PC-3 (cell line): Measurements from ENCODE around the gene BLZF1. TPM values are rescaled to one million over a fixed set of nuclear protein-coding genes. Genes with fewer than 3 reads are reported as not detected.
"Not testable (repeated sequence)": the region's sequence is repeated elsewhere in the genome, so short reads cannot be mapped to it uniquely, and the experiment has no call there.

Experiments
- ATAC-seq: fragments of 200-7000 bp; cut with Tn5 transposase; 2 replicates; pipeline ENCODE4 v1.9.1; 2020; ENCODE audit warnings: mild to moderate bottlenecking, moderate library complexity
- BruUV-seq: library from RNA; stranded (reverse); fragments of 400-500 nt; replicated peaks from 2 replicates; lab custom pipeline; 2021; lab: Mats Ljungman, UMichigan
- CTCF ChIA-PET: fragments of 300-600 bp; sonication (Branson Sonifier 250); formaldehyde crosslinking; loops from one replicate; lab custom pipeline; 2022; ENCODE audit warnings: antibody characterized with exemption; lab: Charles Lee
- POLR2A ChIA-PET: fragments of 300-600 bp; sonication (Branson Sonifier 250); formaldehyde crosslinking; loops from one replicate; lab custom pipeline; 2022; ENCODE audit warnings: antibody characterized with exemption; ENCODE audit not compliant: unreplicated experiment; lab: Charles Lee
- DNase-seq: peaks from one replicate; pipeline ENCODE4 v3.0.0-alpha.2; 2015
- H2AFZ ChIP-seq: fragments of 300-600 bp; sonication (generic); 2 replicates; pipeline ENCODE4 v1.6.0; 2016; ENCODE audit warnings: antibody characterized with exemption, low read length
- H3F3A ChIP-seq: fragments of 300-600 bp; sonication (generic); one replicate; pipeline ENCODE4 v1.6.0; 2017; ENCODE audit warnings: antibody characterized with exemption, low read length, control low read depth, mild to moderate bottlenecking; ENCODE audit not compliant: unreplicated experiment
- H3K27ac ChIP-seq: fragments of 300-600 bp; sonication (generic); 2 replicates; pipeline ENCODE4 v1.5.1; 2016; ENCODE audit warnings: mild to moderate bottlenecking, low read length
- H3K27me3 ChIP-seq: fragments of 300-600 bp; sonication (generic); 2 replicates; pipeline ENCODE4 v1.6.1; 2016; ENCODE audit warnings: low read length, mixed read lengths
- H3K36me3 ChIP-seq: fragments of 300-600 bp; sonication (generic); 2 replicates; pipeline ENCODE4 v1.6.1; 2016; ENCODE audit warnings: low read depth, mixed run types, low read length, mixed read lengths
- H3K4me1 ChIP-seq: fragments of 300-600 bp; sonication (generic); 2 replicates; pipeline ENCODE4 v1.5.1; 2016; ENCODE audit warnings: low read length; ENCODE audit not compliant: insufficient read depth
- H3K4me2 ChIP-seq: fragments of 300-600 bp; sonication (generic); 2 replicates; pipeline ENCODE4 v1.6.0; 2016; ENCODE audit warnings: low read length
- H3K4me3 ChIP-seq: fragments of 300-600 bp; sonication (generic); 2 replicates; pipeline ENCODE4 v1.5.1; 2016; ENCODE audit warnings: mild to moderate bottlenecking, low read length, mixed read lengths
- H3K79me2 ChIP-seq: fragments of 300-600 bp; sonication (generic); 2 replicates; pipeline ENCODE4 v1.6.1; 2017; ENCODE audit warnings: low read length, mixed read lengths
- H3K9ac ChIP-seq: fragments of 300-600 bp; sonication (generic); 2 replicates; pipeline ENCODE4 v1.6.0; 2016; ENCODE audit warnings: mild to moderate bottlenecking, low read length
- H3K9me2 ChIP-seq: fragments of 300-600 bp; sonication (generic); replicated peaks from 2 replicates; pipeline ENCODE4 v1.6.1; 2016; ENCODE audit warnings: mixed run types, low read length, mixed read lengths
- H3K9me3 ChIP-seq: fragments of 300-600 bp; sonication (generic); 2 replicates; pipeline ENCODE4 v1.6.1; 2016; ENCODE audit warnings: low read length, mixed read lengths
- H4K20me1 ChIP-seq: fragments of 300-600 bp; sonication (generic); 2 replicates; pipeline ENCODE4 v1.6.1; 2016; ENCODE audit warnings: low read length, mixed read lengths
- EZH2 ChIP-seq: fragments of 300-600 bp; sonication (generic); IDR thresholded peaks from one replicate; pipeline ENCODE4 v1.6.1; 2017; ENCODE audit warnings: antibody characterized with exemption, mild to moderate bottlenecking, low read length; ENCODE audit not compliant: unreplicated experiment
- EZH2phosphoT487 ChIP-seq: fragments of 300-600 bp; sonication (generic); IDR thresholded peaks from 2 replicates; pipeline ENCODE4 v1.6.1; 2018; ENCODE audit warnings: mild to moderate bottlenecking, antibody characterized with exemption, low read length, borderline replicate concordance
- intact Hi-C: fragments of 100-400 bp; cut with micrococcal nuclease; formaldehyde crosslinking; loops from 2 replicates; pipeline ENCODE4 v1.9.0; 2023
- total RNA-seq: library from RNA; depleted of rRNA; stranded (reverse); fragments of >200 nt; gene quantifications from 2 replicates; pipeline ENCODE4 v1.2.3, GENCODE V29; 2014
- TF ChIP-seq, protein P1 (sequence below): fragments of 300-600 bp; sonication (generic); conservative IDR thresholded peaks from 2 replicates; pipeline ENCODE4 v1.5.1; 2017; ENCODE audit warnings: antibody characterized with exemption, low read depth, mild to moderate bottlenecking, low read length

BLZF1 gene
- total RNA-seq, 1 experiment from 2014 or later, result 37.4 TPM

DNA sequence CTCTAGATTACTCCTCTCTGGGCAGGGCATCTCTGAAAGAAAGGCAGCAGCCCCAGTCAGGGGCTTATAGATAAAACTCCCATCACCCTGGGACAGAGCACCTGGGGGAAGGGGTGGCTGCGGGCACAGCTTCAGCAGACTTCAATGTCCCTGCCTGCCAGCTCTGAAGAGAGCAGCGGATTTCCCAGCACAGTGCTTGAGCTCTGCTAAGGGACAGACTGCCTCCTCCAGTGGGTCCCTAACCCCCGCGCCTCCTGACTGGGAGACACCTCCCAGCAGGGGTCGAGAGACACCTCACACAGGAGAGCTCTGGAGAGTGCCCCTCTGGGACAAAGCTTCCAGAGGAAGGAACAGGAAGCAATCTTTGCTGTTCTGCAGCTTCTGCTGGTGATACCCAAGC, 40.3 kb downstream of the BLZF1 start:
- H3K27me3 ChIP-seq, intact Hi-C loops, POLR2A ChIA-PET, H3K9me3 ChIP-seq, H3K9me2 ChIP-seq, H4K20me1 ChIP-seq, H3K4me1 ChIP-seq, H3K4me2 ChIP-seq, H3K4me3 ChIP-seq, BruUV-seq, H2AFZ ChIP-seq, H3K9ac ChIP-seq, H3F3A ChIP-seq, H3K27ac ChIP-seq, CTCF ChIA-PET, H3K79me2 ChIP-seq, DNase-seq, H3K36me3 ChIP-seq, ATAC-seq: not testable (repeated sequence)

DNA sequence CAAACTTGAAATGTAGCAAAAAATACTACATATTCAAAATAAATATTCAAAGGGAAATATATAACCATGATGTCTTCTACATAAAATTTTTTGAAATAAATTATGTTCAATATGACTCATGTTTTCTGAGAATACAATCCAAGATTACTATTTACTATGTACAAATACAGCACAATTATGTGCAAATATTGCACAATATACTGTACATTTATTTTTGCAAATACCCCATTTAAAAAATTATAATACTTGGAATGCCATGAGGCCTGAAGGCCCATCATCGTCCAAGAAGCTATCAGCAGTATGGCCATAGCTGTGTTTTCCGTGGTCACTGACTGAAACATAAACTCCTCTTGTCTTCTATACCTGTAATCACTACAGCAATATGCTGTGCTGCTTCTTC, 47.0 kb downstream of the BLZF1 start:
- TF ChIP-seq EZH2phosphoT487 (no peak), EZH2 (no peak)
- TF ChIP-seq, protein P1, sequence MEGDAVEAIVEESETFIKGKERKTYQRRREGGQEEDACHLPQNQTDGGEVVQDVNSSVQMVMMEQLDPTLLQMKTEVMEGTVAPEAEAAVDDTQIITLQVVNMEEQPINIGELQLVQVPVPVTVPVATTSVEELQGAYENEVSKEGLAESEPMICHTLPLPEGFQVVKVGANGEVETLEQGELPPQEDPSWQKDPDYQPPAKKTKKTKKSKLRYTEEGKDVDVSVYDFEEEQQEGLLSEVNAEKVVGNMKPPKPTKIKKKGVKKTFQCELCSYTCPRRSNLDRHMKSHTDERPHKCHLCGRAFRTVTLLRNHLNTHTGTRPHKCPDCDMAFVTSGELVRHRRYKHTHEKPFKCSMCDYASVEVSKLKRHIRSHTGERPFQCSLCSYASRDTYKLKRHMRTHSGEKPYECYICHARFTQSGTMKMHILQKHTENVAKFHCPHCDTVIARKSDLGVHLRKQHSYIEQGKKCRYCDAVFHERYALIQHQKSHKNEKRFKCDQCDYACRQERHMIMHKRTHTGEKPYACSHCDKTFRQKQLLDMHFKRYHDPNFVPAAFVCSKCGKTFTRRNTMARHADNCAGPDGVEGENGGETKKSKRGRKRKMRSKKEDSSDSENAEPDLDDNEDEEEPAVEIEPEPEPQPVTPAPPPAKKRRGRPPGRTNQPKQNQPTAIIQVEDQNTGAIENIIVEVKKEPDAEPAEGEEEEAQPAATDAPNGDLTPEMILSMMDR, result no peak
- no peaks in the 10 kb centered on the region for H3K79me2 ChIP-seq
- DNase-seq (peak; percentile 64), ATAC-seq (peak; percentile 81)
- peak overlapping the region; percentile 20; the same call in 1 of the 2 replicates for H3K4me2 ChIP-seq
- no peaks in the 10 kb centered on the region for H3K36me3 ChIP-seq
- H3K27ac ChIP-seq, result no peak overlapping the region
- no peaks in the 10 kb centered on the region for H4K20me1 ChIP-seq
- no peak overlapping the region for H3K9ac ChIP-seq
- intact Hi-C loops, result no loop called here
- no TSS peak for BruUV-seq
- no peak overlapping the region for H3K4me3 ChIP-seq
- H3K4me1 ChIP-seq, result peaks cover 16% of the 10 kb centered on the region
- ChIA-PET CTCF (no interaction called here), POLR2A (no interaction called here)
- no peaks in the 10 kb centered on the region for H3F3A ChIP-seq
- H3K27me3 ChIP-seq, result no peaks in the 10 kb centered on the region
- no peaks in the 10 kb centered on the region for H3K9me3 ChIP-seq
- H2AFZ ChIP-seq, result no peak overlapping the region
- no peaks in the 10 kb centered on the region for H3K9me2 ChIP-seq

DNA sequence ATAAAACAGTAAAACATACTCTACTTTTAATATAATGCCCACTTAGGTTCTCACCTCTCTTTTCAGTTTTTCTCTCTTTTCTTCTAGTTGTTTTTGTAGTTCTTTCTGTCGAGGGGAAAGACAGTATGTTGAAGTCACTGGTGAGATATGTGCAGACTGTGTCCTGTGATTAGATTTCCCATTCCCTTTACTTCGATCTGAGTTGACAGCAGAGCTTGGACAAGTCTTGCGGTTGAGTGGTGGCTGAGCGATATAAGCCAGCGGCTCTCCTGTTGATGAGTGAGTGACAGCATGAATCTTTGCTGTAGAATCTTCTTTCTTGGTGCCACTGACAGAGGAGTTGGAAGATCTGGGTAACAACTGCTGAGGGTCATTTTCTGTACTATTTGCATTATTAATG, 53.3 kb downstream of the BLZF1 start:
- no peak overlapping the region for H3K4me3 ChIP-seq
- H3K9ac ChIP-seq, result no peak overlapping the region
- POLR2A ChIA-PET, result no interaction called here
- no peaks in the 10 kb centered on the region for H3K79me2 ChIP-seq
- H3K36me3 ChIP-seq, result no peaks in the 10 kb centered on the region
- H3K9me3 ChIP-seq, result no peaks in the 10 kb centered on the region
- no peak overlapping the region for H3K27ac ChIP-seq
- no peaks in the 10 kb centered on the region for H3F3A ChIP-seq
- no peaks in the 10 kb centered on the region for H3K9me2 ChIP-seq
- H3K4me2 ChIP-seq, result no peak overlapping the region
- H3K4me1 ChIP-seq, result no peaks in the 10 kb centered on the region
- intact Hi-C loops, result no loop called here
- no TSS peak for BruUV-seq
- peaks cover 6% of the 10 kb centered on the region for H3K27me3 ChIP-seq
- CTCF ChIA-PET, result no interaction called here
- ATAC-seq (no peak), DNase-seq (no peak)
- H2AFZ ChIP-seq, result no peak overlapping the region
- H4K20me1 ChIP-seq, result no peaks in the 10 kb centered on the region
- TF ChIP-seq, protein P1, result no peak
- no peak for TF ChIP-seq EZH2phosphoT487
- no peak for TF ChIP-seq EZH2
